PC-3 (cell line): ENCODE data around the gene SPRN.
"Not testable (repeated sequence)": the region's sequence is repeated elsewhere in the genome, so short reads cannot be mapped to it uniquely, and the experiment has no call there.

Experiments
- CTCF ChIP-seq: fragments of 300-600 bp; sonication (generic); conservative IDR thresholded peaks from 2 replicates; pipeline ENCODE4 v1.5.1; 2017; ENCODE audit warnings: antibody characterized with exemption, low read depth, mild to moderate bottlenecking, low read length
- EZH2 ChIP-seq: fragments of 300-600 bp; sonication (generic); IDR thresholded peaks from one replicate; pipeline ENCODE4 v1.6.1; 2017; ENCODE audit warnings: antibody characterized with exemption, mild to moderate bottlenecking, low read length; ENCODE audit not compliant: unreplicated experiment
- EZH2phosphoT487 ChIP-seq: fragments of 300-600 bp; sonication (generic); IDR thresholded peaks from 2 replicates; pipeline ENCODE4 v1.6.1; 2018; ENCODE audit warnings: mild to moderate bottlenecking, antibody characterized with exemption, low read length, borderline replicate concordance

- not testable (repeated sequence) for TF ChIP-seq CTCF, EZH2, EZH2phosphoT487
Observed at GRCh38 chr10:133431888-133432613, 7.6 kb upstream of the SPRN start.
